ENCODE measurements around the gene ABR. TPM values are rescaled to one million over a fixed set of nuclear protein-coding genes. Genes with fewer than 3 reads are reported as not detected.
"Not testable (repeated sequence)": the region's sequence is repeated elsewhere in the genome, so short reads cannot be mapped to it uniquely, and the experiment has no call there.

The ABR gene
- total RNA-seq, 4 donors from 2014 or later = 35.4 to 192 (median 138) TPM

GRCh38 chr17:1067282-1067956 is 112.4 kb downstream of the ABR start:
- no peak for DNase-seq
- Histone ChIP-seq H3K27me3 (no peaks in the 10 kb centered on the region), H3K4me3 (no peak overlapping the region), H3K27ac (no peak overlapping the region), H3K4me1 (no peaks in the 10 kb centered on the region), H3K36me3 (no peaks in the 10 kb centered on the region), H3K9me3 (no peaks in the 10 kb centered on the region)
- intact Hi-C loops (cut with DNase I; ENCODE audit: low total_unique reads) = no loop called here
- TF ChIP-seq CTCF (IDR thresholded peaks at IDR 0.05) (no peak), POLR2A (IDR thresholded peaks at IDR 0.05) (no peak)

GRCh38 chr17:1065416-1065815 is 114.4 kb downstream of the ABR start:
- H3K36me3 ChIP-seq; DNase-seq; H3K4me3 ChIP-seq; H3K4me1 ChIP-seq; intact Hi-C loops (cut with DNase I; ENCODE audit: low total_unique reads); H3K27ac ChIP-seq; H3K9me3 ChIP-seq; H3K27me3 ChIP-seq: not testable (repeated sequence)

GRCh38 chr17:1060991-1061390 is 118.8 kb downstream of the ABR start:
- no peak overlapping the region for H3K4me3 ChIP-seq
- H3K9me3 ChIP-seq = no peaks in the 10 kb centered on the region
- TF ChIP-seq CTCF (IDR thresholded peaks at IDR 0.05) = no peak
- no peaks in the 10 kb centered on the region for H3K27me3 ChIP-seq
- H3K27ac ChIP-seq = no peak overlapping the region
- H3K4me1 ChIP-seq = no peaks in the 10 kb centered on the region
- DNase-seq = peak in 1 of 2 donors; percentile 50
- intact Hi-C loops (cut with DNase I; ENCODE audit: low total_unique reads) = no loop called here
- H3K36me3 ChIP-seq = no peaks in the 10 kb centered on the region

GRCh38 chr17:1059131-1059795 is 120.5 kb downstream of the ABR start:
- H3K9me3 ChIP-seq = no peaks in the 10 kb centered on the region
- no peaks in the 10 kb centered on the region for H3K27me3 ChIP-seq
- TF ChIP-seq POLR2A (IDR thresholded peaks at IDR 0.05) (no peak), CTCF (IDR thresholded peaks at IDR 0.05) (no peak)
- no peak overlapping the region for H3K27ac ChIP-seq
- DNase-seq = no peak
- no peaks in the 10 kb centered on the region for H3K4me1 ChIP-seq
- H3K4me3 ChIP-seq = no peak overlapping the region
- H3K36me3 ChIP-seq = no peaks in the 10 kb centered on the region
- intact Hi-C loops (cut with DNase I; ENCODE audit: low total_unique reads) = no loop called here

GRCh38 chr17:1058423-1059130 is 121.2 kb downstream of the ABR start:
- DNase-seq = no peak
- H3K9me3 ChIP-seq = no peaks in the 10 kb centered on the region
- H3K36me3 ChIP-seq = no peaks in the 10 kb centered on the region
- no peaks in the 10 kb centered on the region for H3K4me1 ChIP-seq
- H3K27ac ChIP-seq = no peak overlapping the region
- H3K4me3 ChIP-seq = no peak overlapping the region
- TF ChIP-seq POLR2A (IDR thresholded peaks at IDR 0.05) = no peak
- TF ChIP-seq CTCF (IDR thresholded peaks at IDR 0.05) = peak in 1 of 4 experiments; percentile 14
- intact Hi-C loops (cut with DNase I; ENCODE audit: low total_unique reads) = no loop called here
- H3K27me3 ChIP-seq = no peaks in the 10 kb centered on the region
